IMR-90 (cell line): ENCODE results near the gene PGBD5.

Experiments used
- CEBPB ChIP-seq: IDR thresholded peaks from 2 replicates; pipeline ENCODE4 v1.6.1; 2012; ENCODE audit warnings: low read depth, low read length, improper control_type of control experiment
- CHD1 ChIP-seq: IDR thresholded peaks from 2 replicates; pipeline ENCODE4 v1.6.1; 2012; ENCODE audit warnings: low read depth, low read length, improper control_type of control experiment
- CTCF ChIP-seq: conservative IDR thresholded peaks from 2 replicates; pipeline ENCODE4 v1.5.1; 2012; ENCODE audit warnings: mild to moderate bottlenecking, low read depth, low read length, improper control_type of control experiment
- MAFK ChIP-seq: IDR thresholded peaks from 2 replicates; pipeline ENCODE4 v1.6.1; 2012; ENCODE audit warnings: low read depth, low read length, improper control_type of control experiment
- POLR2A ChIP-seq: IDR thresholded peaks from 2 replicates; pipeline ENCODE4 v1.6.1; 2012; ENCODE audit warnings: mild to moderate bottlenecking, low read depth, low read length
- RCOR1 ChIP-seq: IDR thresholded peaks from 2 replicates; pipeline ENCODE4 v1.6.1; 2012; ENCODE audit warnings: mild to moderate bottlenecking, low read length, improper control_type of control experiment; ENCODE audit not compliant: insufficient replicate concordance
- SMC3 ChIP-seq: fragments of 150-350 bp; IDR thresholded peaks from 2 replicates; pipeline ENCODE4 v1.6.1; 2016; ENCODE audit warnings: low read depth, mild to moderate bottlenecking, antibody characterized with exemption, low read length, moderate library complexity

- TF ChIP-seq CTCF (no peak), CHD1 (no peak), POLR2A (no peak), RCOR1 (no peak), SMC3 (no peak), CEBPB (no peak), MAFK (no peak)
Observed at GRCh38 chr1:230391776-230392535, 34.2 kb downstream of the PGBD5 start.
